ENCODE results near the gene ZNF219. TPM values are rescaled to one million over a fixed set of nuclear protein-coding genes. Genes with fewer than 3 reads are reported as not detected.
"Not testable (repeated sequence)": the region's sequence is repeated elsewhere in the genome, so short reads cannot be mapped to it uniquely, and the experiment has no call there.

Gene ZNF219
- total RNA-seq, 1 experiment from 2014 or later = 3.8 TPM

DNA sequence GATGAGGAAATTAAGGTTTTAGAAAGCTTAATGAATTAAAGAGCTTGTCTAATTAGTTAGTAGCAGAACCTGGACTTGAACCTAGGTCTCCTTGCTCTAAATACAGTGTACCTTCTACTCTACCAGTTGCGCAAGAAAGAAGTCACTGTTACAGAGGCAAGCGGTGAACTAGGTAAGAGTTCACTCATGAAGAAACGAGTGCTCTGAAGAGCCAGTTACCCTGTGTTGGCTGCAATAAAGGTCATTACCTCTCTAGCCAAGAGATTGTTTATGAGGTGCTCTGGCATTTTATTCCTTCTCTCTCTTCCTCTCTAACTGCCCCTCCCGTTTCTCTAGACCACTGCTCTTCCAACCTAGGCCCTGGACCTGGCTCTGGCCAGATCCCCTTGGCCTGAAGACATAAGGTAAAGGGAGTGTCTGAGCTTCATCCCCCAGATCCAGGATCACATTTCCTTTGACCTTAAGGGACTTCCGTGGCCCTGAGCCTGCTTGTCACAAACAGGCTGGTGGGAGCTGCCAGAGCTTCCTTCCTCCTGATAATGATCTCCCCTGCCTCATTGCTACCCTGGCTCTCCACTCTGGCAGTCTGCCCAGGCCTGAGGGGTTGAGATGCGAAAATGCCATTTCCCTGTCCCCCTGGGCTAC, 54.4 kb downstream of the ZNF219 start:
- DNase-seq = no peak
- Histone ChIP-seq H3K27me3 (ENCODE audit: low read length) (no peaks in the 10 kb centered on the region), H3K4me2 (ENCODE audit: low read depth, low read length, poor library complexity, severe bottlenecking) (no peak overlapping the region), H3K9ac (ENCODE audit: low read length) (no peak overlapping the region), H3K79me2 (ENCODE audit: low read length) (no peaks in the 10 kb centered on the region), H2AFZ (ENCODE audit: low read length) (no peak overlapping the region), H3K4me3 (ENCODE audit: low read length) (no peak overlapping the region), H3K9me3 (ENCODE audit: low read length) (no peaks in the 10 kb centered on the region), H3K4me1 (ENCODE audit: low read length) (no peaks in the 10 kb centered on the region), H3K27ac (ENCODE audit: low read length) (no peak overlapping the region), H3K9me2 (replicated peaks; ENCODE audit: insufficient read depth, low read length) (no peaks in the 10 kb centered on the region), H3K36me3 (ENCODE audit: insufficient read depth, low read length) (no peaks in the 10 kb centered on the region), H4K20me1 (ENCODE audit: insufficient read depth, low read depth, low read length) (no peaks in the 10 kb centered on the region)

DNA sequence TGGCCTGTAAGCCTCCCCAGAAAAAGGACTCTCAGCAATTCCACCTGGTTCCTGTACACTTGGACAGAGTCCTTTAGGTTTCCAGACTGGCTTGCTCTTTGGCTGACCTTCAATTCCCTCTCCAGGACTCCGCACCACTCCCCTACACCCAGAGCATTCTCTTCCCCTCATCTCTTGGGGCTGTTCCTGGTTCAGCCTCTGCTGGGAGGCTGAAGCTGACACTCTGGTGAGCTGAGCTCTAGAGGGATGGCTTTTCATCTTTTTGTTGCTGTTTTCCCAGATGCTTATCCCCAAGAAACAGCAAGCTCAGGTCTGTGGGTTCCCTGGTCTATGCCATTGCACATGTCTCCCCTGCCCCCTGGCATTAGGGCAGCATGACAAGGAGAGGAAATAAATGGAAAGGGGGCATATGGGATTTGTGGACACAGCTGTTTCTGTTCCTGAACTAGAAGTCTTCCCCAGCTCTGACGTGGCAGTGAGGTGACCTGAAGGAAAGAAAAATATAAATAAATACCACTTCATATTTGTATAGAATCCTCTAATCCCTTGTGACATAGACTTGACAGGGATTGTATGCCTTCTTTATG, 55.0 kb downstream of the ZNF219 start:
- H3K27ac ChIP-seq (ENCODE audit: low read length) = no peak overlapping the region
- no peak overlapping the region for H3K9ac ChIP-seq (ENCODE audit: low read length)
- H4K20me1 ChIP-seq (ENCODE audit: insufficient read depth, low read depth, low read length) = no peaks in the 10 kb centered on the region
- H3K79me2 ChIP-seq (ENCODE audit: low read length) = no peaks in the 10 kb centered on the region
- no peak overlapping the region for H3K4me3 ChIP-seq (ENCODE audit: low read length)
- no peaks in the 10 kb centered on the region for H3K4me1 ChIP-seq (ENCODE audit: low read length)
- H3K36me3 ChIP-seq (ENCODE audit: insufficient read depth, low read length) = no peaks in the 10 kb centered on the region
- no peak overlapping the region for H2AFZ ChIP-seq (ENCODE audit: low read length)
- no peaks in the 10 kb centered on the region for H3K9me2 ChIP-seq (replicated peaks; ENCODE audit: insufficient read depth, low read length)
- no peak for DNase-seq
- no peak overlapping the region for H3K4me2 ChIP-seq (ENCODE audit: low read depth, low read length, poor library complexity, severe bottlenecking)
- H3K9me3 ChIP-seq (ENCODE audit: low read length) = no peaks in the 10 kb centered on the region
- no peaks in the 10 kb centered on the region for H3K27me3 ChIP-seq (ENCODE audit: low read length)

DNA sequence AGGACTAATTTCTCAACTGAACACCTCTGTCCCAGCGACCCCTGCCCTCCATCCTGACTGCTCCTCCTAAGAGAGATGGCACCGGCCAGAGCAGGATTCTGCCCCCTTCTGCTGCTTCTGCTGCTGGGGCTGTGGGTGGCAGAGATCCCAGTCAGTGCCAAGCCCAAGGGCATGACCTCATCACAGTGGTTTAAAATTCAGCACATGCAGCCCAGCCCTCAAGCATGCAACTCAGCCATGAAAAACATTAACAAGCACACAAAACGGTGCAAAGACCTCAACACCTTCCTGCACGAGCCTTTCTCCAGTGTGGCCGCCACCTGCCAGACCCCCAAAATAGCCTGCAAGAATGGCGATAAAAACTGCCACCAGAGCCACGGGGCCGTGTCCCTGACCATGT, 55.5 kb downstream of the ZNF219 start:
- Histone ChIP-seq H3K27ac (ENCODE audit: low read length) (no peak overlapping the region), H4K20me1 (ENCODE audit: insufficient read depth, low read depth, low read length) (no peaks in the 10 kb centered on the region), H3K27me3 (ENCODE audit: low read length) (no peaks in the 10 kb centered on the region), H3K4me3 (ENCODE audit: low read length) (no peak overlapping the region), H3K9me3 (ENCODE audit: low read length) (no peaks in the 10 kb centered on the region), H3K36me3 (ENCODE audit: insufficient read depth, low read length) (no peaks in the 10 kb centered on the region), H3K79me2 (ENCODE audit: low read length) (no peaks in the 10 kb centered on the region), H3K9me2 (replicated peaks; ENCODE audit: insufficient read depth, low read length) (no peaks in the 10 kb centered on the region), H3K4me2 (ENCODE audit: low read depth, low read length, poor library complexity, severe bottlenecking) (no peak overlapping the region), H3K4me1 (ENCODE audit: low read length) (no peaks in the 10 kb centered on the region), H3K9ac (ENCODE audit: low read length) (no peak overlapping the region), H2AFZ (ENCODE audit: low read length) (no peak overlapping the region)
- DNase-seq = no peak

DNA sequence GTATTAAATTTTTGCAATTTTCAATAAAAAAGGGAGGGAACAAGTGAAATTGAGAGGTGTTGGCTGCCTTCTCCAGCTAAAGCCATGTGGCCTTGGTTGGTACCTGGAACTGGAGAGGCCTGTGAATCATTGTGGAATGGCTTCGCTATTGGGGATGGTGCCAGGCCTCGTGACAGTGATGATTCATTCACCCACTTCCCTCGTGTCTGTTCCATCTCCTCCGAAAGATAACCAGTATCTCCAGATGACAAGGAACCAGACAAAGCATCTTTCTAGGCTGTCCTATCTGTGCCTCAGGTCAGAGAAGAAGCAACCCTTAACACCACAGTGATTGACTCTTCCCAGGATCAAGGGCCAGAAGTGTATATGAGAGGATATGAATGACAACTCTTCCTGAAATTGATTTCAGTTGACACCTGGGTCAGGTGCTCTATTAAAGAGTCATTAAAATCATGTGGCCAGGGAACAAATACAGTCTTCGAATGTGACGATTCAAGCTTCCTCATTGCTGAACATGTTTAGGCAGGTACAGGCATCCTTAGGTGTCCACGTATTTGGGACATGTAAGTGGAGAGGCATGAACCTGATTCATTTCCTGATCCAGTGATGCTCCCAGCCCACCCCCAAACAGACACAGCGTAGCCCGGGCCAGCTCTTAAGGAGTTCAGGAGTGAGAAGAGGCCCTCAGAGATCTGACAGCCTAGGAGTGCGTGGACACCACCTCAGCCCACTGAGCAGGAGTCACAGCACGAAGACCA, 56.6 kb downstream of the ZNF219 start, which contains the start of gene RNASE7:
TSS of gene RNASE7 (plus strand) at position 687 of the 758 bp plus-strand sequence. CDS start 631 bp downstream, outside the sequence.
- H3K9me3 ChIP-seq (ENCODE audit: low read length) = no peaks in the 10 kb centered on the region
- no peak within 1 kb of the TSS for H2AFZ ChIP-seq (ENCODE audit: low read length)
- no peaks in the 10 kb centered on the region for H3K4me1 ChIP-seq (ENCODE audit: low read length)
- H3K27ac ChIP-seq (ENCODE audit: low read length) = no peak within 1 kb of the TSS
- H3K27me3 ChIP-seq (ENCODE audit: low read length) = no peaks in the 10 kb centered on the region
- no peak within 1 kb of the TSS for H3K4me2 ChIP-seq (ENCODE audit: low read depth, low read length, poor library complexity, severe bottlenecking)
- no peaks in the 10 kb centered on the region for H3K9me2 ChIP-seq (replicated peaks; ENCODE audit: insufficient read depth, low read length)
- H3K79me2 ChIP-seq (ENCODE audit: low read length) = no peaks in the 10 kb centered on the region
- H3K9ac ChIP-seq (ENCODE audit: low read length) = no peak within 1 kb of the TSS
- no peaks in the 10 kb centered on the region for H3K36me3 ChIP-seq (ENCODE audit: insufficient read depth, low read length)
- no peak for DNase-seq
- H3K4me3 ChIP-seq (ENCODE audit: low read length) = no peak within 1 kb of the TSS
- no peaks in the 10 kb centered on the region for H4K20me1 ChIP-seq (ENCODE audit: insufficient read depth, low read depth, low read length)

DNA sequence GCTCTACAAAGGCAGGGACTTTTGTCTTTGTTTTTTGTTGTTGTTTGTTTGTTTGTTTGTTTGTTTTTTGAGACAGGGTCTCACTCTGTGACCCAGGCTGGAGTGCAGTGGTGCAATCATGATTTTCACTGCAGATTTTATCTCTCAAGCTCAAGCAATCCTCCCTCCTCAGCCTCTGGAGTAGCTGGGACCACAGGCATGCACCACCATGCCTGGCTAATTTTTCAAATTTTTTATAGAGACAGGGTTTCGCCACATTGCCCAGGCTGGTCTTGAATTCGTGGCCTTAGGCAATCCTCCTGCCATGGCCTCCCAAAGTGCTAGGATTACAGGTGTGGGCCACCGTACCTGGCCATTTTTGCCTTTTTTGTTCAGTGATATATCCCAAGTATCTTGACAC, 57.5 kb downstream of the ZNF219 start:
- H3K36me3 ChIP-seq (ENCODE audit: insufficient read depth, low read length); H3K27ac ChIP-seq (ENCODE audit: low read length); H3K9me2 ChIP-seq (replicated peaks; ENCODE audit: insufficient read depth, low read length); H3K27me3 ChIP-seq (ENCODE audit: low read length); H3K4me2 ChIP-seq (ENCODE audit: low read depth, low read length, poor library complexity, severe bottlenecking); H3K4me1 ChIP-seq (ENCODE audit: low read length); H4K20me1 ChIP-seq (ENCODE audit: insufficient read depth, low read depth, low read length); DNase-seq; H3K4me3 ChIP-seq (ENCODE audit: low read length); H3K9ac ChIP-seq (ENCODE audit: low read length); H2AFZ ChIP-seq (ENCODE audit: low read length); H3K9me3 ChIP-seq (ENCODE audit: low read length); H3K79me2 ChIP-seq (ENCODE audit: low read length): not testable (repeated sequence)

DNA sequence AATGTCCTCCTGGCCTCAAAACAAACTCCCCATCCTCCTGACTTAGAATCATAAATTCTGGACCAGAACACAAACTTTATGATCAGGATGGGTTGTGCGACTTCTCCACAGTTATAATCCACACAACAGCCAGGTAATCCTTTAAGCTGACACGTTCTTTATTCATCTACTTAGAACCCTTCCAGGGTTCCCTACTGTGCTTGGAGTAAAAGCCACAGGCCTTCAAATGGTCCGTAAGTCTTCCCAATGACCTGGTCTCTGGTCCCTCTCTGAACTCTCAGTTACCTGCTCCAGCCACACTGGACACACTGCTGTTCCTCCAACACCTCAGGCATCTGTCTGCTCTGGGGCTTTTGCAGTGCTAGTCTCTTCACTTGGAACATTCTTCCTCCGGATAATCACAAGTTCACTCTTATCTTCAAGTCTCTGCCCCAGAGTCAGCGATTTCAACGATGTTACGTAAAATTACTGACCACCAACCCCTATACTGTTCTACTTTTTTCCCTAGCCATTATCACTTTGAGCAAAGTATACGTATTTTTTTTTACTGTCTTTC, 58.0 kb downstream of the ZNF219 start:
- no peaks in the 10 kb centered on the region for H3K9me3 ChIP-seq (ENCODE audit: low read length)
- H3K9me2 ChIP-seq (replicated peaks; ENCODE audit: insufficient read depth, low read length) = no peaks in the 10 kb centered on the region
- H3K4me3 ChIP-seq (ENCODE audit: low read length) = no peak overlapping the region
- no peak overlapping the region for H3K9ac ChIP-seq (ENCODE audit: low read length)
- no peak for DNase-seq
- H3K4me2 ChIP-seq (ENCODE audit: low read depth, low read length, poor library complexity, severe bottlenecking) = no peak overlapping the region
- no peaks in the 10 kb centered on the region for H3K79me2 ChIP-seq (ENCODE audit: low read length)
- H3K27ac ChIP-seq (ENCODE audit: low read length) = no peak overlapping the region
- no peaks in the 10 kb centered on the region for H4K20me1 ChIP-seq (ENCODE audit: insufficient read depth, low read depth, low read length)
- H3K36me3 ChIP-seq (ENCODE audit: insufficient read depth, low read length) = no peaks in the 10 kb centered on the region
- no peak overlapping the region for H2AFZ ChIP-seq (ENCODE audit: low read length)
- no peaks in the 10 kb centered on the region for H3K4me1 ChIP-seq (ENCODE audit: low read length)
- no peaks in the 10 kb centered on the region for H3K27me3 ChIP-seq (ENCODE audit: low read length)

Small RNAs within 50 kb of the gene (small RNA-seq; reads per million reads assigned to genes)
- not detected for gene RNU6-252P

Other genes with a start within 250 kb of the ZNF219 start
- gene RNASE3, start 207.3 kb downstream of the ZNF219 start, total RNA-seq (2014; rRNA removed; shearing (Covaris generic); ENCODE audit: low replicate concordance) = not detected in 2 replicates
- not detected in 2 replicates for gene RNASE2, start 143.2 kb downstream of the ZNF219 start, total RNA-seq (2014; rRNA removed; shearing (Covaris generic); ENCODE audit: low replicate concordance)
- 110 and 150 TPM in 2 replicates for gene METTL17, start 108.7 kb downstream of the ZNF219 start, total RNA-seq (2014; rRNA removed; shearing (Covaris generic); ENCODE audit: low replicate concordance)
- not detected in 2 replicates for gene SLC39A2, start 99.4 kb downstream of the ZNF219 start, total RNA-seq (2014; rRNA removed; shearing (Covaris generic); ENCODE audit: low replicate concordance)
- not detected in 2 replicates for gene NDRG2, start 73.6 kb downstream of the ZNF219 start, total RNA-seq (2014; rRNA removed; shearing (Covaris generic); ENCODE audit: low replicate concordance)
- not detected in 2 replicates for gene TPPP2, start 68.4 kb downstream of the ZNF219 start, total RNA-seq (2014; rRNA removed; shearing (Covaris generic); ENCODE audit: low replicate concordance)
- gene RNASE13, start 63.8 kb downstream of the ZNF219 start, total RNA-seq (2014; rRNA removed; shearing (Covaris generic); ENCODE audit: low replicate concordance) = not detected in 2 replicates
- not detected in 2 replicates for gene RNASE7, start 56.3 kb downstream of the ZNF219 start, total RNA-seq (2014; rRNA removed; shearing (Covaris generic); ENCODE audit: low replicate concordance)
- gene RNASE8, start 40.8 kb downstream of the ZNF219 start, total RNA-seq (2014; rRNA removed; shearing (Covaris generic); ENCODE audit: low replicate concordance) = not detected in 2 replicates
- gene ARHGEF40, start 28.4 kb downstream of the ZNF219 start, total RNA-seq (2014; rRNA removed; shearing (Covaris generic); ENCODE audit: low replicate concordance) = 2.2 TPM in 2 replicates
- gene TMEM253, start 2.4 kb upstream of the ZNF219 start, total RNA-seq (2014; rRNA removed; shearing (Covaris generic); ENCODE audit: low replicate concordance) = not detected in 2 replicates
- gene OR5AU1, start 57.4 kb upstream of the ZNF219 start, total RNA-seq (2014; rRNA removed; shearing (Covaris generic); ENCODE audit: low replicate concordance) = not detected in 2 replicates
- gene HNRNPC, start 170.8 kb upstream of the ZNF219 start, total RNA-seq (2014; rRNA removed; shearing (Covaris generic); ENCODE audit: low replicate concordance) = 661 and 1,144 TPM in 2 replicates
- not detected in 2 replicates for gene RPGRIP1, start 181.4 kb upstream of the ZNF219 start, total RNA-seq (2014; rRNA removed; shearing (Covaris generic); ENCODE audit: low replicate concordance)

Data from Karpas-422 (cell line).